ENCODE data around the gene IL6ST.
"Not testable (repeated sequence)": the region's sequence is repeated elsewhere in the genome, so short reads cannot be mapped to it uniquely, and the experiment has no call there.

Gene IL6ST

GRCh38 chr5:56003679-56004078, 8.9 kb upstream of the IL6ST start:
- DNase-seq: no peak

- DNase-seq: no peak
These were observed 8.4 kb upstream of the IL6ST start for GRCh38 chr5:56003179-56003578.

GRCh38 chr5:56002303-56002702, 7.5 kb upstream of the IL6ST start:
- no peak for DNase-seq

- DNase-seq: not testable (repeated sequence)
These were observed 5.5 kb upstream of the IL6ST start for GRCh38 chr5:56000221-56000620.

- DNase-seq: no peak
These were observed 4.2 kb upstream of the IL6ST start for GRCh38 chr5:55998966-55999365.

- DNase-seq: no peak
These were observed 3.1 kb upstream of the IL6ST start for GRCh38 chr5:55997742-55998351.

- DNase-seq: peak; percentile 94
These were observed 493 bp upstream of the IL6ST start for GRCh38 chr5:55994998-55995914.

GRCh38 chr5:55993731-55994494, 850 bp downstream of the IL6ST start:
- peak; percentile 59 for DNase-seq

- DNase-seq: no peak
These were observed 1.8 kb downstream of the IL6ST start for GRCh38 chr5:55993013-55993412.

GRCh38 chr5:55991768-55992486, 2.8 kb downstream of the IL6ST start:
- peak; percentile 15 for DNase-seq

GRCh38 chr5:55990895-55991294, 3.9 kb downstream of the IL6ST start:
- DNase-seq: not testable (repeated sequence)

GRCh38 chr5:55989860-55990259, 4.9 kb downstream of the IL6ST start:
- DNase-seq: no peak

GRCh38 chr5:55988979-55989638, 5.7 kb downstream of the IL6ST start:
- DNase-seq: no peak

GRCh38 chr5:55988428-55988827, 6.3 kb downstream of the IL6ST start:
- not testable (repeated sequence) for DNase-seq

GRCh38 chr5:55986931-55987330, 7.8 kb downstream of the IL6ST start:
- DNase-seq: no peak

GRCh38 chr5:55985181-55985580, 9.6 kb downstream of the IL6ST start:
- no peak for DNase-seq

GRCh38 chr5:55983986-55984385, 10.8 kb downstream of the IL6ST start:
- no peak for DNase-seq

- peak; percentile 28 for DNase-seq
These were observed 11.8 kb downstream of the IL6ST start for GRCh38 chr5:55982957-55983381.

GRCh38 chr5:55973296-55973695, 21.5 kb downstream of the IL6ST start:
- no peak for DNase-seq

- no peak for DNase-seq
These were observed 24.8 kb downstream of the IL6ST start for GRCh38 chr5:55969956-55970355.

GRCh38 chr5:55966284-55966683, 28.5 kb downstream of the IL6ST start:
- no peak for DNase-seq

GRCh38 chr5:55965525-55965924, 29.2 kb downstream of the IL6ST start:
- no peak for DNase-seq

Data from central memory CD4-positive, alpha-beta T cell (primary cell).